Keratinocyte (primary cell): Measurements from ENCODE around the gene PARM1. TPM values are rescaled to one million over a fixed set of nuclear protein-coding genes. Genes with fewer than 3 reads are reported as not detected.

Experiments used
- DNase-seq: peaks from one replicate; pipeline ENCODE4 v3.0.0-alpha.2; 2011; ENCODE audit warnings: low read depth, missing footprints, low spot score
- FAIRE-seq: peaks from 2 replicates; lab custom pipeline; 2011; peaks lifted over from hg19 to GRCh38; lab: Jason Lieb, UNC
- H2AFZ ChIP-seq: 2 replicates; pipeline ENCODE4 v1.6.0; 2012; ENCODE audit warnings: low read length, control low read depth, inconsistent platforms; ENCODE audit not compliant: control insufficient read depth
- H3K27ac ChIP-seq: 2 replicates; pipeline ENCODE4 v1.5.1; 2011; ENCODE audit warnings: low read length; ENCODE audit not compliant: control insufficient read depth, insufficient read depth
- H3K27me3 ChIP-seq: 3 replicates; pipeline ENCODE4 v1.6.0; 2011; ENCODE audit warnings: low read length; ENCODE audit not compliant: control insufficient read depth, insufficient read depth; ENCODE audit errors: extremely low read depth
- H3K36me3 ChIP-seq, 2 experiments: 2 replicates in 1 of 2; 3 replicates in 1 of 2; pipeline ENCODE4 v1.5.1; 2011; ENCODE audit warnings: low read length in 2 of 2, mild to moderate bottlenecking in 1 of 2; ENCODE audit not compliant: control insufficient read depth in 2 of 2, insufficient read depth in 2 of 2; ENCODE audit errors: extremely low read depth in 1 of 2
- H3K4me1 ChIP-seq: 3 replicates; pipeline ENCODE4 v1.5.1; 2011; ENCODE audit warnings: low read length; ENCODE audit not compliant: control insufficient read depth, insufficient read depth; ENCODE audit errors: extremely low read depth
- H3K4me2 ChIP-seq: 3 replicates; pipeline ENCODE4 v1.6.0; 2011; ENCODE audit warnings: low read depth, low read length; ENCODE audit not compliant: control insufficient read depth, insufficient read depth; ENCODE audit errors: extremely low read depth
- H3K4me3 ChIP-seq, 3 experiments: fragments of 200-600 bp in 1 of 3; sonication (generic) in 1 of 3; 2 replicates in 2 of 3; 3 replicates in 1 of 3; pipeline ENCODE4 v1.5.1; 2011 to 2016; ENCODE audit warnings: low read length in 3 of 3, mild to moderate bottlenecking in 3 of 3, control low read depth in 2 of 3, inconsistent platforms in 1 of 3, low read depth in 1 of 3, mixed read lengths in 1 of 3, mixed run types in 1 of 3, moderate library complexity in 1 of 3; ENCODE audit not compliant: control insufficient read depth in 2 of 3, insufficient read depth in 2 of 3; ENCODE audit errors: extremely low read depth in 1 of 3
- H3K79me2 ChIP-seq: 2 replicates; pipeline ENCODE4 v1.6.0; 2012; ENCODE audit warnings: low read length; ENCODE audit not compliant: control insufficient read depth, insufficient read depth
- H3K9ac ChIP-seq: 3 replicates; pipeline ENCODE4 v1.6.0; 2011; ENCODE audit warnings: low read length; ENCODE audit not compliant: control insufficient read depth, insufficient read depth; ENCODE audit errors: extremely low read depth
- H3K9me1 ChIP-seq: 3 replicates; pipeline ENCODE4 v1.6.0; 2011; ENCODE audit warnings: low read length; ENCODE audit not compliant: control insufficient read depth, insufficient read depth; ENCODE audit errors: extremely low read depth
- H3K9me3 ChIP-seq: 2 replicates; pipeline ENCODE4 v1.5.1; 2012; ENCODE audit warnings: low read depth, low read length; ENCODE audit not compliant: control insufficient read depth
- H4K20me1 ChIP-seq: 3 replicates; pipeline ENCODE4 v1.6.0; 2011; ENCODE audit warnings: low read length; ENCODE audit not compliant: control insufficient read depth, insufficient read depth; ENCODE audit errors: extremely low read depth
- CTCF ChIP-seq, 3 experiments: IDR thresholded peaks in 1 of 3; conservative IDR thresholded peaks in 1 of 3; optimal IDR thresholded peaks in 1 of 3; 2 replicates in 2 of 3; 3 replicates in 1 of 3; pipeline versions ENCODE3 to v1.5.1; 2011; ENCODE audit warnings: low read length in 3 of 3, mild to moderate bottlenecking in 3 of 3, moderate library complexity in 2 of 3, control low read depth in 1 of 3, inconsistent platforms in 1 of 3; ENCODE audit not compliant: insufficient read depth in 2 of 3; ENCODE audit errors: extremely low read depth in 1 of 3
- EZH2 ChIP-seq: IDR thresholded peaks from one replicate; pipeline ENCODE4 v1.6.1; 2012; ENCODE audit warnings: inconsistent platforms, mild to moderate bottlenecking, low read length, moderate library complexity
- dilution Hi-C: fragments of 300-500 bp; cut with MboI; formaldehyde crosslinking; loops from one replicate; pipeline ENCODE4 v1.7.0; 2020; ENCODE audit warnings: low sequenced_read_pairs; ENCODE audit not compliant: extremely low pct_ligation_motif_present
- polyA plus RNA-seq, 5 experiments: library from polyadenylated mRNA; depleted of rRNA in 3 of 5; stranded (reverse) in 3 of 5; stranded (forward) in 1 of 5; unstranded in 1 of 5; fragments of >200 nt; gene quantifications; 1 replicate in 1 of 5; 2 replicates in 3 of 5; 3 replicates in 1 of 5; pipeline versions ENCODE4 v1.2.1 to v1.2.3, GENCODE V29; 2011 to 2012; ENCODE audit warnings: missing spikeins in 2 of 5, low read depth in 1 of 5, low replicate concordance in 1 of 5

PARM1 gene
- polyA plus RNA-seq, 1 donor (not counting 4 experiments of a cell fraction or from before 2014, with no cell fraction given): 0.05 TPM

GRCh38 chr4:75087865-75088264 lies 154.9 kb downstream of the PARM1 start:
- H3K9ac ChIP-seq: no peak overlapping the region
- H3K4me3 ChIP-seq: no peak overlapping the region
- TF ChIP-seq EZH2 (no peak), CTCF (optimal IDR thresholded peaks at IDR 0.05 in 1 of 3, IDR thresholded peaks at IDR 0.05 in 1 of 3, conservative IDR thresholded peaks at IDR 0.05 in 1 of 3; ENCODE audit: extremely low read depth in 1 of 3, insufficient read depth in 2 of 3, low read length in 3 of 3) (no peak)
- H3K9me3 ChIP-seq: no peaks in the 10 kb centered on the region
- no peaks in the 10 kb centered on the region for H4K20me1 ChIP-seq
- no peaks in the 10 kb centered on the region for H3K27me3 ChIP-seq
- H3K9me1 ChIP-seq: no peaks in the 10 kb centered on the region
- H3K4me2 ChIP-seq: no peak overlapping the region
- H3K79me2 ChIP-seq: no peaks in the 10 kb centered on the region
- no peak overlapping the region for H3K27ac ChIP-seq
- H2AFZ ChIP-seq: no peak overlapping the region
- dilution Hi-C loops: no loop called here
- FAIRE-seq: no peak
- H3K36me3 ChIP-seq: no peaks in the 10 kb centered on the region
- H3K4me1 ChIP-seq: no peaks in the 10 kb centered on the region
- no peak for DNase-seq

GRCh38 chr4:75089206-75089605 lies 156.3 kb downstream of the PARM1 start:
- dilution Hi-C loops: no loop called here
- TF ChIP-seq EZH2 (no peak), CTCF (optimal IDR thresholded peaks at IDR 0.05 in 1 of 3, IDR thresholded peaks at IDR 0.05 in 1 of 3, conservative IDR thresholded peaks at IDR 0.05 in 1 of 3; ENCODE audit: extremely low read depth in 1 of 3, insufficient read depth in 2 of 3, low read length in 3 of 3) (no peak)

More at GRCh38 chr4:75089206-75089605, 156.3 kb downstream of the PARM1 start:
- no peaks in the 10 kb centered on the region for H3K79me2 ChIP-seq
- no peak overlapping the region for H3K27ac ChIP-seq
- no peaks in the 10 kb centered on the region for H3K36me3 ChIP-seq
- no peak overlapping the region for H3K9ac ChIP-seq
- H3K9me3 ChIP-seq: no peaks in the 10 kb centered on the region
- FAIRE-seq: no peak
- H2AFZ ChIP-seq: no peak overlapping the region
- no peak overlapping the region for H3K4me2 ChIP-seq
- H4K20me1 ChIP-seq: no peaks in the 10 kb centered on the region
- H3K4me1 ChIP-seq: no peaks in the 10 kb centered on the region
- H3K4me3 ChIP-seq: no peak overlapping the region
- DNase-seq: no peak
- no peaks in the 10 kb centered on the region for H3K9me1 ChIP-seq
- no peaks in the 10 kb centered on the region for H3K27me3 ChIP-seq
